WTC11 (cell line): ENCODE results near the gene CNTN5. TPM values are rescaled to one million over a fixed set of nuclear protein-coding genes. Genes with fewer than 3 reads are reported as not detected.

Source experiments
- ATAC-seq: fragments of 200-7000 bp; cut with Tn5 transposase; 2 replicates; pipeline ENCODE4 v1.10.0; 2021; ENCODE audit warnings: mild to moderate bottlenecking, moderate library complexity
- CTCF ChIA-PET: fragments of 300-600 bp; sonication (Branson Sonifier 250); formaldehyde crosslinking; loops from one replicate; lab custom pipeline; 2021; ENCODE audit warnings: antibody characterized with exemption; lab: Charles Lee
- POLR2A ChIA-PET: fragments of 350-600 bp; sonication (Branson Sonifier 250); formaldehyde crosslinking; loops from one replicate; lab custom pipeline; 2021; ENCODE audit warnings: antibody characterized with exemption; lab: Charles Lee
- DNase-seq: peaks from one replicate; pipeline ENCODE4 v3.0.0; 2021; ENCODE audit warnings: low spot score
- H3K27ac Mint-ChIP-seq: 2 replicates; pipeline ENCODE4 v1.8.0; 2021; ENCODE audit warnings: mixed read lengths
- H3K27me3 Mint-ChIP-seq: 2 replicates; pipeline ENCODE4 v1.8.0; 2021; ENCODE audit warnings: low read depth, mild to moderate bottlenecking, moderate library complexity, mixed read lengths
- H3K36me3 Mint-ChIP-seq: 2 replicates; pipeline ENCODE4 v1.8.0; 2021; ENCODE audit warnings: mixed read lengths
- H3K4me1 Mint-ChIP-seq: 2 replicates; pipeline ENCODE4 v1.8.0; 2022; ENCODE audit warnings: mixed read lengths
- H3K4me3 Mint-ChIP-seq: 2 replicates; pipeline ENCODE4 v1.8.0; 2021; ENCODE audit warnings: mild to moderate bottlenecking, moderate library complexity, mixed read lengths
- H3K9me3 Mint-ChIP-seq: 2 replicates; pipeline ENCODE4 v1.8.0; 2021; ENCODE audit warnings: mixed read lengths
- ATF1 ChIP-seq: sonication (generic); formaldehyde crosslinking; IDR thresholded peaks from 2 replicates; pipeline ENCODE4 v1.8.1; 2023; ENCODE audit warnings: mild to moderate bottlenecking, moderate library complexity, missing genetic modification reagents
- IRF2 ChIP-seq: sonication (generic); formaldehyde crosslinking; IDR thresholded peaks from 2 replicates; pipeline ENCODE4 v1.8.0; 2022; ENCODE audit warnings: low read depth, missing genetic modification reagents, borderline replicate concordance
- MXD4 ChIP-seq: fragments of 250-450 bp; sonication (Bioruptor Pico); IDR thresholded peaks from 2 replicates; pipeline ENCODE4 v1.8.0; 2021; ENCODE audit warnings: mild to moderate bottlenecking, moderate library complexity, borderline replicate concordance
- NFATC4 ChIP-seq: fragments of 250-450 bp; sonication (Bioruptor Pico); IDR thresholded peaks from 2 replicates; pipeline ENCODE4 v1.9.0; 2021; ENCODE audit warnings: mild to moderate bottlenecking
- NR2C2 ChIP-seq: sonication (generic); formaldehyde crosslinking; IDR thresholded peaks from 2 replicates; pipeline ENCODE4 v1.8.0; 2022; ENCODE audit warnings: mild to moderate bottlenecking, missing genetic modification reagents
- RORB ChIP-seq: fragments of 250-450 bp; sonication (Bioruptor Pico); IDR thresholded peaks from 2 replicates; pipeline ENCODE4 v1.9.0; 2021; ENCODE audit warnings: mild to moderate bottlenecking
- SP1 ChIP-seq: sonication (generic); formaldehyde crosslinking; conservative IDR thresholded peaks from 2 replicates; pipeline ENCODE4 v1.8.1; 2022; ENCODE audit warnings: missing genetic modification reagents
- TCF7 ChIP-seq: sonication (generic); formaldehyde crosslinking; IDR thresholded peaks from 2 replicates; pipeline ENCODE4 v1.8.0; 2022; ENCODE audit warnings: mild to moderate bottlenecking, low read depth, missing genetic modification reagents, moderate library complexity
- TEAD1 ChIP-seq: sonication (generic); formaldehyde crosslinking; IDR thresholded peaks from 2 replicates; pipeline ENCODE4 v1.8.0; 2022; ENCODE audit warnings: mild to moderate bottlenecking, missing genetic modification reagents
- ZNF263 ChIP-seq: sonication (generic); formaldehyde crosslinking; IDR thresholded peaks from 2 replicates; pipeline ENCODE4 v1.8.1; 2022; ENCODE audit warnings: low read depth, mild to moderate bottlenecking, moderate library complexity, missing genetic modification reagents
- total RNA-seq: library from RNA; stranded (reverse); gene quantifications from 3 replicates; pipeline ENCODE4 v1.2.3, GENCODE V29; 2021
- TF ChIP-seq, protein P1 (sequence below): sonication (generic); formaldehyde crosslinking; IDR thresholded peaks from 2 replicates; pipeline ENCODE4 v1.8.1; 2022; ENCODE audit warnings: mild to moderate bottlenecking, moderate library complexity, missing genetic modification reagents
- TF ChIP-seq, protein P2 (sequence below): sonication (generic); formaldehyde crosslinking; IDR thresholded peaks from 2 replicates; pipeline ENCODE4 v1.8.1; 2023; ENCODE audit warnings: mild to moderate bottlenecking, moderate library complexity, missing genetic modification reagents
- TF ChIP-seq, protein P3 (sequence below): fragments of 250-450 bp; sonication (Bioruptor Pico); conservative IDR thresholded peaks from 2 replicates; pipeline ENCODE4 v1.9.0; 2021; ENCODE audit warnings: mild to moderate bottlenecking
- TF ChIP-seq, protein P4 (sequence below): sonication (generic); formaldehyde crosslinking; IDR thresholded peaks from 2 replicates; pipeline ENCODE4 v1.8.1; 2022; ENCODE audit warnings: low read depth, missing genetic modification reagents, borderline replicate concordance
- TF ChIP-seq, protein P5 (sequence below): fragments of 250-450 bp; sonication (Bioruptor Pico); IDR thresholded peaks from 2 replicates; pipeline ENCODE4 v1.9.0; 2021; ENCODE audit warnings: moderate library complexity, mild to moderate bottlenecking, inconsistent platforms, borderline replicate concordance
- TF ChIP-seq, protein P6 (sequence below): sonication (generic); formaldehyde crosslinking; IDR thresholded peaks from 2 replicates; pipeline ENCODE4 v1.8.0; 2023; ENCODE audit warnings: missing genetic modification reagents
- TF ChIP-seq, protein P7 (sequence below): sonication (generic); formaldehyde crosslinking; conservative IDR thresholded peaks from 2 replicates; pipeline ENCODE4 v1.8.1; 2022; ENCODE audit warnings: mild to moderate bottlenecking, missing genetic modification reagents

CNTN5 gene
- total RNA-seq, 1 experiment from 2014 or later = 0.07 TPM

DNA sequence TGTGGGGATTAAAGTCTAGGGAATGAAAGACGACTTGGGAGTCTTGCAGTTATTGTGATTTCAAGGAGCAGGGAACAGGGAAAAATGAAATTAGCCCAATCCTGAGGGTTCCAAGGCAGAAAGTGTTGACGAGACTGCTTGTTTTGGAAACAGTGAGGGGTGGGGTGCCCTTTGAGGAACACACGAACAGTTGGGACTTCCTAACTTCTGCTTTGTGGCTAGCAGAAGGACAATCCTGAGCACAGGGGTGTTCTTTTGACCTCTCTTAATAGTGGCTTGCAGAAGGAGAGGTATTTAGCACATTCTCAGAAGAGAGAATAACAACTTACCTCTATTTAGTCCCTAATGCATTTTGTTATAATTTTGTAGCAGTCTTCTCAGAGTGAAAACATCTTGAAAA is 1120.5 kb downstream of the CNTN5 start (continued):
- TF ChIP-seq, protein P1, sequence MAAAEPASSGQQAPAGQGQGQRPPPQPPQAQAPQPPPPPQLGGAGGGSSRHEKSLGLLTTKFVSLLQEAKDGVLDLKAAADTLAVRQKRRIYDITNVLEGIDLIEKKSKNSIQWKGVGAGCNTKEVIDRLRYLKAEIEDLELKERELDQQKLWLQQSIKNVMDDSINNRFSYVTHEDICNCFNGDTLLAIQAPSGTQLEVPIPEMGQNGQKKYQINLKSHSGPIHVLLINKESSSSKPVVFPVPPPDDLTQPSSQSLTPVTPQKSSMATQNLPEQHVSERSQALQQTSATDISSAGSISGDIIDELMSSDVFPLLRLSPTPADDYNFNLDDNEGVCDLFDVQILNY (CRISPR knock-in tag) = no peak
- TF ChIP-seq ZNF263 (CRISPR knock-in tag) (no peak), ATF1 (CRISPR knock-in tag) (no peak)

DNA sequence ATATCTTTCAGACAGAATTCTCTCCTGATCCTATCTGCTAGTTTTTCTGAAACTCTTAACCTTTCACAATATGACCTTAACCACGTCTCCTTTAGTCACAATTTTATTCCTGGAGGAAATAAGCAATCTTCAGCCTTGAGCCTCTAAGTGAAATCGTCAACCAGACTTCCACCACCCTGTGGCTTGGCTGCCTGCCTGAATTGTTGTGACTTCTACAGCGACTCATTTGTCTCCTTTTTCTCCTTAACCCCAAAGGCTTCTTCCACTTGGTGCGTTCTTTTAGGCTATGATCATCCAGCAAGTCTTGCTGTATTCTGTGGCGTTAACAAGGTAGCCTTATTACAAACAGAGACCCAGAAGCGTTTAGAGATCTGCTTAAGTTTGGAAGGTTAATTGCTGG is 1131.2 kb downstream of the CNTN5 start:
- DNase-seq (no peak), ATAC-seq (peak; percentile 50)
- Mint-ChIP-seq H3K4me1 (peaks cover 10% of the 10 kb centered on the region), H3K36me3 (no peaks in the 10 kb centered on the region), H3K27ac (peak overlapping the region; percentile 40), H3K9me3 (peaks cover 8% of the 10 kb centered on the region; the same call in 1 of the 2 replicates), H3K4me3 (no peak overlapping the region), H3K27me3 (no peaks in the 10 kb centered on the region)
- TF ChIP-seq RORB (CRISPR knock-in tag) (no peak), NFATC4 (no peak), SP1 (CRISPR knock-in tag) (no peak), TCF7 (CRISPR knock-in tag) (no peak), NR2C2 (CRISPR knock-in tag) (no peak), ATF1 (CRISPR knock-in tag) (no peak), MXD4 (CRISPR knock-in tag) (no peak), TEAD1 (CRISPR knock-in tag) (no peak), IRF2 (CRISPR knock-in tag) (no peak)
- TF ChIP-seq, protein P2, sequence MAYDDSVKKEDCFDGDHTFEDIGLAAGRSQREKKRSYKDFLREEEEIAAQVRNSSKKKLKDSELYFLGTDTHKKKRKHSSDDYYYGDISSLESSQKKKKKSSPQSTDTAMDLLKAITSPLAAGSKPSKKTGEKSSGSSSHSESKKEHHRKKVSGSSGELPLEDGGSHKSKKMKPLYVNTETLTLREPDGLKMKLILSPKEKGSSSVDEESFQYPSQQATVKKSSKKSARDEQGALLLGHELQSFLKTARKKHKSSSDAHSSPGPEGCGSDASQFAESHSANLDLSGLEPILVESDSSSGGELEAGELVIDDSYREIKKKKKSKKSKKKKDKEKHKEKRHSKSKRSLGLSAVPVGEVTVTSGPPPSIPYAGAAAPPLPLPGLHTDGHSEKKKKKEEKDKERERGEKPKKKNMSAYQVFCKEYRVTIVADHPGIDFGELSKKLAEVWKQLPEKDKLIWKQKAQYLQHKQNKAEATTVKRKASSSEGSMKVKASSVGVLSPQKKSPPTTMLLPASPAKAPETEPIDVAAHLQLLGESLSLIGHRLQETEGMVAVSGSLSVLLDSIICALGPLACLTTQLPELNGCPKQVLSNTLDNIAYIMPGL (CRISPR knock-in tag) = no peak
- TF ChIP-seq, protein P3, sequence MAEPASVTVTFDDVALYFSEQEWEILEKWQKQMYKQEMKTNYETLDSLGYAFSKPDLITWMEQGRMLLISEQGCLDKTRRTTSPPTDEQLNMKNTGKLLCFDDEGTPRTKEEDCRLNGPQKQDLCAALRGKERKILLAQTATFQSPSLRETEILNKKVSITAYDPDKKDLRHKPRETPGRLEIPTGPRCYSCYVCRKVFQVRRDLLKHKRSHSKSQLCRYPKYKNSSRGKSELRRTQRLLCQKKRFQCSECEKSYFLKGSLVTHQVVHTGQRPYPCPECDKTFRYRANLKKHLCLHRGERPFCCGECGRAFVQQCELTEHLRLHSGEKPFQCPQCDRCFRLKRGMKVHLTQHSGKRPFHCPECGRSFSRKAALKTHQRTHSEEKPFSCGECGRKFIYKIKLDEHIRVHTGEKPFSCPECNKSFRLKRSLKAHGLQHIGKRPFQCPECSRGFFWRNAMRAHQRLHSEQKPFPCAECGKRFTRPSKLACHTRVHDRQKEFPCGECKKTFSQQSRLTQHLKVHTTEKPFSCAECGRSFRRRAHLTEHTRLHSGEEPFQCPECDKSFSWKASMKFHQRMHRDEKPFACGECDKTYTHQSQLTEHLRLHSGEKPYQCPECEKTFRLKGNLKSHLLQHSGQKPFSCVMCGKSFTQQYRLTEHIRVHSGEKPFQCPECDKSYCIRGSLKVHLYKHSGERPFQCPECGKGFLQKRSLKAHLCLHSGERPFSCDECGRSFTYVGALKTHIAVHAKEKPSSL (CRISPR knock-in tag) = no peak
- TF ChIP-seq, protein P4, sequence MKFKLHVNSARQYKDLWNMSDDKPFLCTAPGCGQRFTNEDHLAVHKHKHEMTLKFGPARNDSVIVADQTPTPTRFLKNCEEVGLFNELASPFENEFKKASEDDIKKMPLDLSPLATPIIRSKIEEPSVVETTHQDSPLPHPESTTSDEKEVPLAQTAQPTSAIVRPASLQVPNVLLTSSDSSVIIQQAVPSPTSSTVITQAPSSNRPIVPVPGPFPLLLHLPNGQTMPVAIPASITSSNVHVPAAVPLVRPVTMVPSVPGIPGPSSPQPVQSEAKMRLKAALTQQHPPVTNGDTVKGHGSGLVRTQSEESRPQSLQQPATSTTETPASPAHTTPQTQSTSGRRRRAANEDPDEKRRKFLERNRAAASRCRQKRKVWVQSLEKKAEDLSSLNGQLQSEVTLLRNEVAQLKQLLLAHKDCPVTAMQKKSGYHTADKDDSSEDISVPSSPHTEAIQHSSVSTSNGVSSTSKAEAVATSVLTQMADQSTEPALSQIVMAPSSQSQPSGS = no peak
- TF ChIP-seq, protein P5, sequence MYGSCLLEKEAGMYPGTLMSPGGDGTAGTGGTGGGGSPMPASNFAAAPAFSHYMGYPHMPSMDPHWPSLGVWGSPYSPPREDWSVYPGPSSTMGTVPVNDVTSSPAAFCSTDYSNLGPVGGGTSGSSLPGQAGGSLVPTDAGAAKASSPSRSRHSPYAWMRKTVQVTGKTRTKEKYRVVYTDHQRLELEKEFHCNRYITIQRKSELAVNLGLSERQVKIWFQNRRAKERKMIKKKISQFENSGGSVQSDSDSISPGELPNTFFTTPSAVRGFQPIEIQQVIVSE (CRISPR knock-in tag) = no peak
- TF ChIP-seq, protein P6, sequence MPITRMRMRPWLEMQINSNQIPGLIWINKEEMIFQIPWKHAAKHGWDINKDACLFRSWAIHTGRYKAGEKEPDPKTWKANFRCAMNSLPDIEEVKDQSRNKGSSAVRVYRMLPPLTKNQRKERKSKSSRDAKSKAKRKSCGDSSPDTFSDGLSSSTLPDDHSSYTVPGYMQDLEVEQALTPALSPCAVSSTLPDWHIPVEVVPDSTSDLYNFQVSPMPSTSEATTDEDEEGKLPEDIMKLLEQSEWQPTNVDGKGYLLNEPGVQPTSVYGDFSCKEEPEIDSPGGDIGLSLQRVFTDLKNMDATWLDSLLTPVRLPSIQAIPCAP (CRISPR knock-in tag) = no peak
- TF ChIP-seq, protein P7, sequence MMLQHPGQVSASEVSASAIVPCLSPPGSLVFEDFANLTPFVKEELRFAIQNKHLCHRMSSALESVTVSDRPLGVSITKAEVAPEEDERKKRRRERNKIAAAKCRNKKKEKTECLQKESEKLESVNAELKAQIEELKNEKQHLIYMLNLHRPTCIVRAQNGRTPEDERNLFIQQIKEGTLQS (CRISPR knock-in tag) = no peak
- CTCF ChIA-PET = no interaction called here
- POLR2A ChIA-PET = no interaction called here
